GM12878 (cell line): Measurements from ENCODE around the gene CLCN2. TPM values are rescaled to one million over a fixed set of nuclear protein-coding genes. Genes with fewer than 3 reads are reported as not detected.

ENCODE experiments used
- ATAC-seq: fragments of 200-7000 bp; cut with Tn5 transposase; 3 replicates; pipeline ENCODE4 v1.9.1; 2020; ENCODE audit warnings: mild to moderate bottlenecking, moderate library complexity
- BruUV-seq: library from RNA; stranded (reverse); fragments of 400-500 nt; replicated peaks from 2 replicates; lab custom pipeline; 2021; lab: Mats Ljungman, UMichigan
- CTCF ChIA-PET: fragments of 300-600 bp; sonication (Branson Sonifier 250); formaldehyde crosslinking; extraction: SDS; loops from one replicate; lab custom pipeline; 2021; ENCODE audit warnings: inconsistent platforms; lab: Yijun Ruan, JAX
- POLR2A ChIA-PET: fragments of 350-600 bp; formaldehyde crosslinking; extraction: SDS; loops from one replicate; lab custom pipeline; 2021; ENCODE audit warnings: inconsistent platforms; lab: Charles Lee
- RAD21 ChIA-PET: fragments of 300-600 bp; sonication (Branson Sonifier 250); formaldehyde crosslinking; loops from one replicate; lab custom pipeline; 2023; ENCODE audit warnings: antibody characterized with exemption; ENCODE audit not compliant: unreplicated experiment; lab: Charles Lee
- SMC1A ChIA-PET: fragments of 300-600 bp; sonication (Branson Sonifier 250); formaldehyde crosslinking; loops from one replicate; lab custom pipeline; 2023; ENCODE audit not compliant: unreplicated experiment, uncharacterized antibody; lab: Charles Lee
- DNase-seq: peaks from one replicate; pipeline ENCODE4 v3.0.0-alpha.2; 2011; ENCODE audit warnings: low read depth, low spot score
- FAIRE-seq: peaks from 3 replicates; lab custom pipeline; 2011; peaks lifted over from hg19 to GRCh38; lab: Jason Lieb, UNC
- H2AFZ ChIP-seq: 2 replicates; pipeline ENCODE4 v1.6.0; 2011; ENCODE audit warnings: low read depth, low read length, control low read depth; ENCODE audit not compliant: control insufficient read depth
- H3K27ac ChIP-seq: 2 replicates; pipeline ENCODE4 v1.5.1; 2011; ENCODE audit warnings: control low read depth; ENCODE audit not compliant: control insufficient read depth, insufficient read depth
- H3K27me3 ChIP-seq, 2 experiments: replicated peaks in 1 of 2; 2 replicates each; pipeline versions ENCODE4 v1.6.0 to v1.6.1; 2011; ENCODE audit warnings: low read length in 1 of 2; ENCODE audit not compliant: control insufficient read depth in 2 of 2, insufficient read depth in 2 of 2
- H3K36me3 ChIP-seq, 2 experiments: 2 replicates each; pipeline ENCODE4 v1.5.1; 2011; ENCODE audit warnings: low read length in 1 of 2; ENCODE audit not compliant: control insufficient read depth in 2 of 2, insufficient read depth in 2 of 2
- H3K4me1 ChIP-seq: 2 replicates; pipeline ENCODE4 v1.6.1; 2011; ENCODE audit warnings: mild to moderate bottlenecking, low read length, moderate library complexity, mixed read lengths; ENCODE audit not compliant: control insufficient read depth, insufficient read depth
- H3K4me2 ChIP-seq: 2 replicates; pipeline ENCODE4 v1.6.0; 2011; ENCODE audit warnings: control low read depth; ENCODE audit not compliant: control insufficient read depth, insufficient read depth
- H3K4me3 ChIP-seq: fragments of 200-600 bp; sonication (generic); 2 replicates; pipeline ENCODE4 v1.5.1; 2016
- H3K79me2 ChIP-seq: 2 replicates; pipeline ENCODE4 v1.6.0; 2011; ENCODE audit warnings: low read length; ENCODE audit not compliant: control insufficient read depth, insufficient read depth
- H3K9ac ChIP-seq: 2 replicates; pipeline ENCODE4 v1.8.0; 2011; ENCODE audit warnings: low read length, control low read depth, mixed read lengths; ENCODE audit not compliant: control insufficient read depth, insufficient read depth
- H3K9me3 ChIP-seq: replicated peaks from 3 replicates; pipeline ENCODE4 v1.5.1; 2011; ENCODE audit warnings: mild to moderate bottlenecking, low read length; ENCODE audit not compliant: control insufficient read depth, insufficient read depth
- H4K20me1 ChIP-seq: 2 replicates; pipeline ENCODE4 v1.6.0; 2011; ENCODE audit not compliant: control insufficient read depth, insufficient read depth
- CREM ChIP-seq: IDR thresholded peaks from 2 replicates; pipeline ENCODE4 v1.6.1; 2014; ENCODE audit warnings: antibody characterized with exemption, low read depth
- IRF5 ChIP-seq: fragments of 450-650 bp; IDR thresholded peaks from 2 replicates; pipeline ENCODE4 v1.6.1; 2017; ENCODE audit warnings: borderline replicate concordance
- NBN ChIP-seq: fragments of 450-650 bp; IDR thresholded peaks from 2 replicates; pipeline ENCODE4 v1.6.1; 2016
- NFXL1 ChIP-seq: fragments of 450-650 bp; IDR thresholded peaks from 2 replicates; pipeline ENCODE4 v1.6.1; 2017; ENCODE audit warnings: antibody characterized with exemption, mild to moderate bottlenecking, borderline replicate concordance
- RUNX3 ChIP-seq: IDR thresholded peaks from 2 replicates; pipeline ENCODE4 v1.6.1; 2012; ENCODE audit warnings: low read length, inconsistent platforms
- SMARCA5 ChIP-seq: fragments of 450-650 bp; IDR thresholded peaks from 2 replicates; pipeline ENCODE4 v1.6.1; 2017; ENCODE audit warnings: mild to moderate bottlenecking
- TAF1 ChIP-seq: IDR thresholded peaks from 2 replicates; pipeline ENCODE4 v1.6.1; 2011; ENCODE audit warnings: mild to moderate bottlenecking, low read depth, low read length, borderline replicate concordance
- TARDBP ChIP-seq: IDR thresholded peaks from 2 replicates; pipeline ENCODE4 v1.6.1; 2016; ENCODE audit warnings: borderline replicate concordance
- ZNF217 ChIP-seq: fragments of 450-650 bp; IDR thresholded peaks from 2 replicates; pipeline ENCODE4 v1.6.1; 2017; ENCODE audit warnings: antibody characterized with exemption, mild to moderate bottlenecking
- whole genome bisulfite sequencing: methylation state at CpG from one replicate; pipeline ENCODE4 v1.1.6; 2016; ENCODE audit warnings: low lambda C conversion rate; ENCODE audit not compliant: insufficient replicate concordance, insufficient coverage; ENCODE audit errors: missing lambda C conversion rate; 5-methylcytosine and 5-hydroxymethylcytosine counted together
- in situ Hi-C: fragments of 300-500 bp; cut with MboI; formaldehyde crosslinking; loops from 9 replicates; pipeline ENCODE4 v1.14.3; 2018; ENCODE audit warnings: mixed read lengths
- intact Hi-C: fragments of 100-400 bp; cut with micrococcal nuclease; formaldehyde crosslinking; loops from one replicate; pipeline ENCODE4 v1.14.2; 2022; ENCODE audit not compliant: unreplicated experiment
- polyA plus RNA-seq, 11 experiments: library from polyadenylated mRNA; depleted of rRNA in 4 of 11; unstranded in 6 of 11; stranded (reverse) in 5 of 11; fragments of >200 nt; fragmentation: Nextera tagmentation in 4 of 11; fragmentation: Illumina TruSeq in 1 of 11; extraction: Ambion mirVana in 4 of 11; extraction: Trizol in 1 of 11; gene quantifications; 1 replicate in 1 of 11; 2 replicates in 10 of 11; pipeline versions ENCODE4 v1.2.1 to v1.2.3, GENCODE V29; 2011 to 2016; ENCODE audit warnings: inconsistent platforms in 2 of 11, missing spikeins in 2 of 11, low read depth in 1 of 11
- total RNA-seq, 4 experiments: library from RNA; depleted of rRNA in 3 of 4; stranded (reverse); fragments of >200 nt in 3 of 4; fragmentation: Illumina TruSeq in 1 of 4; extraction: Trizol in 1 of 4; gene quantifications; 2 replicates each; pipeline versions ENCODE4 v1.2.1 to v1.2.3, GENCODE V29; 2013 to 2021

The CLCN2 gene
- total and polyA plus RNA-seq, 10 of the 15 experiments (the other 5 are each of a cell fraction or from before 2014, with no cell fraction given) = 0.13 to 2.6 (median 0.85) TPM; not detected in 1

- TF ChIP-seq NFXL1 (no peak), CREM (no peak), IRF5 (no peak)
Measured at GRCh38 chr3:184351511-184352148, 9.8 kb downstream of the CLCN2 start (continued).

- POLR2A ChIA-PET = no interaction called here
- H2AFZ ChIP-seq = no peak overlapping the region
- SMC1A ChIA-PET = no interaction called here
- no peaks in the 10 kb centered on the region for H3K79me2 ChIP-seq
- ATAC-seq = no peak
- no peaks in the 10 kb centered on the region for H3K36me3 ChIP-seq
- CTCF ChIA-PET = no interaction called here
- RAD21 ChIA-PET = interaction anchor here (0.6 kb wide), 1 partner anchor 11 kb away, joined by 3 read pairs; the partner anchor contains the start of genes CLCN2 and POLR2H
- no peaks in the 10 kb centered on the region for H3K27me3 ChIP-seq
- DNase-seq = no peak
- no peak overlapping the region for H3K4me2 ChIP-seq
- H4K20me1 ChIP-seq = no peaks in the 10 kb centered on the region
- in situ Hi-C loops (no loop called here), intact Hi-C loops (no loop called here)
- BruUV-seq = no TSS peak
- no peaks in the 10 kb centered on the region for H3K9me3 ChIP-seq
- H3K4me1 ChIP-seq = no peaks in the 10 kb centered on the region
- H3K27ac ChIP-seq = no peak overlapping the region
- 90% methylated on average over 6 of the region's 6 CpGs for WGBS
- TF ChIP-seq ZNF217 (no peak), RUNX3 (no peak), TAF1 (no peak), SMARCA5 (no peak), NBN (no peak), TARDBP (no peak)
- no peak overlapping the region for H3K9ac ChIP-seq
- no peak for FAIRE-seq
- H3K4me3 ChIP-seq = no peak overlapping the region
Measured at GRCh38 chr3:184350618-184351017, 10.8 kb downstream of the CLCN2 start.
